AG04450 (cell line): ENCODE measurements around the gene MED12L. TPM values are rescaled to one million over a fixed set of nuclear protein-coding genes. Genes with fewer than 3 reads are reported as not detected.
"Not testable (repeated sequence)": the region's sequence is repeated elsewhere in the genome, so short reads cannot be mapped to it uniquely, and the experiment has no call there.

Experiments
- CTCF ChIA-PET: fragments of 300-600, 350-600 bp; formaldehyde crosslinking; extraction: SDS; loops from one replicate; lab custom pipeline; 2022; ENCODE audit warnings: antibody characterized with exemption, inconsistent platforms; lab: Charles Lee
- POLR2A ChIA-PET: fragments of 350-600 bp; formaldehyde crosslinking; extraction: SDS; loops from one replicate; lab custom pipeline; 2021; ENCODE audit warnings: antibody characterized with exemption, inconsistent platforms; lab: Yijun Ruan, JAX
- DNase-seq: peaks from one replicate; pipeline ENCODE4 v3.0.0-alpha.2; 2011; ENCODE audit warnings: low read depth, low spot score
- H3K27ac ChIP-seq: one replicate; pipeline ENCODE4 v1.5.1; 2012; ENCODE audit warnings: low read depth, low read length, control low read depth
- H3K27me3 ChIP-seq: one replicate; pipeline ENCODE4 v1.6.0; 2012; ENCODE audit warnings: low read length; ENCODE audit not compliant: control insufficient read depth, insufficient read depth
- H3K4me3 ChIP-seq: 2 replicates; pipeline ENCODE4 v1.5.1; 2011; ENCODE audit warnings: mild to moderate bottlenecking, low read depth, low read length, control low read depth
- H3K9me3 ChIP-seq: 2 replicates; pipeline ENCODE4 v1.5.1; 2012; ENCODE audit warnings: low read length; ENCODE audit not compliant: control insufficient read depth, insufficient read depth
- polyA plus RNA-seq: library from polyadenylated mRNA; depleted of rRNA; stranded (reverse); fragments of >200 nt; gene quantifications from 2 replicates; pipeline ENCODE4 v1.2.3, GENCODE V29; 2011
- TF ChIP-seq, protein P1 (sequence below): IDR thresholded peaks from 2 replicates; pipeline ENCODE4 v1.5.1; 2011; ENCODE audit warnings: low read depth, low read length, control low read depth, inconsistent platforms

The MED12L gene
- polyA plus RNA-seq, 1 experiment, result 0.26 TPM

DNA sequence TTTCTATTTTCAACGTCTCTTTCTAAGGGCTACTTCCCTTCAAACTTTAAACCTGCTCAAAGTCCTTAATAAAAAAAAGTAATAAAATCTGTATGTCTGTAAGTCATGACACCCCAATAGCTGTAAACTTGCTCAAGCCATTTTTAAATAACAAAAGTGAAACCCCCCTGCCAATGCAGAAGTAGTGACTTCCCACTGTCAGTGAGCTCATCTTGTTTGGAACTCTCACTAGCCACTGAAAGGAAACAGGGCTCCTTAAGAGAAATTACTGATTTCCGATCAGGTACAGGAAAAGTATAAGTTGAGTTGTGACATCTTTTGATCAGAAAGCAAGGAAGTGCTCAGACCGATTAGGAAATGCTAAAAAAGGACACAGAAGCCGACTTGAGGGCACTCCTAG, 145.2 kb downstream of the MED12L start:
- POLR2A ChIA-PET, result no interaction called here
- TF ChIP-seq, protein P1, sequence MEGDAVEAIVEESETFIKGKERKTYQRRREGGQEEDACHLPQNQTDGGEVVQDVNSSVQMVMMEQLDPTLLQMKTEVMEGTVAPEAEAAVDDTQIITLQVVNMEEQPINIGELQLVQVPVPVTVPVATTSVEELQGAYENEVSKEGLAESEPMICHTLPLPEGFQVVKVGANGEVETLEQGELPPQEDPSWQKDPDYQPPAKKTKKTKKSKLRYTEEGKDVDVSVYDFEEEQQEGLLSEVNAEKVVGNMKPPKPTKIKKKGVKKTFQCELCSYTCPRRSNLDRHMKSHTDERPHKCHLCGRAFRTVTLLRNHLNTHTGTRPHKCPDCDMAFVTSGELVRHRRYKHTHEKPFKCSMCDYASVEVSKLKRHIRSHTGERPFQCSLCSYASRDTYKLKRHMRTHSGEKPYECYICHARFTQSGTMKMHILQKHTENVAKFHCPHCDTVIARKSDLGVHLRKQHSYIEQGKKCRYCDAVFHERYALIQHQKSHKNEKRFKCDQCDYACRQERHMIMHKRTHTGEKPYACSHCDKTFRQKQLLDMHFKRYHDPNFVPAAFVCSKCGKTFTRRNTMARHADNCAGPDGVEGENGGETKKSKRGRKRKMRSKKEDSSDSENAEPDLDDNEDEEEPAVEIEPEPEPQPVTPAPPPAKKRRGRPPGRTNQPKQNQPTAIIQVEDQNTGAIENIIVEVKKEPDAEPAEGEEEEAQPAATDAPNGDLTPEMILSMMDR, result no peak
- H3K27me3 ChIP-seq, result no peaks in the 10 kb centered on the region
- no peak overlapping the region for H3K4me3 ChIP-seq
- no peaks in the 10 kb centered on the region for H3K9me3 ChIP-seq
- H3K27ac ChIP-seq, result no peak overlapping the region
- DNase-seq, result no peak
- CTCF ChIA-PET, result interaction anchor here (8.4 kb wide), 1 partner anchor 49 kb away, joined by 182 read pairs; the partner anchor contains the start of gene P2RY14

DNA sequence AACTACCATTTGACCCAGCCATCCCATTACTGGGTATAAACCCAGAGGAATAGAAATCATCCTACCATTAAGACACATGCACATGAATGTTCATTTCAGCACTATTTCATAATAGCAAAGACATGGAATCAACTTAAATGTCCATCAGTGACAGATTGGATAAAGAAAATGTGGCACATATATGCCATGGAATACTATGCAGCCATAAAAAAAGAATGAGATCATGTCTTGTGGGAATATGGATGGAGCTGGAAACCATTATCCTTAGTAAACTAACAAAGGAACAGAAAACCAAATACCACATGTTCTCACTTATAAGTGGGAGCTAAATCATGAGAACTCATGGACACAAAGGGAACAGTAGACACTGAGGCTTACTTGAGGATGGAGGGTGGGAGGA, 146.9 kb downstream of the MED12L start:
- POLR2A ChIA-PET, H3K27me3 ChIP-seq, H3K27ac ChIP-seq, H3K4me3 ChIP-seq, H3K9me3 ChIP-seq, DNase-seq: not testable (repeated sequence)
- CTCF ChIA-PET, result interaction anchor here (0.6 to 4.1 kb wide), 2 partner anchors 50 to 59 kb away, joined by 3 to 28 read pairs; no protein-coding TSS in a partner anchor

DNA sequence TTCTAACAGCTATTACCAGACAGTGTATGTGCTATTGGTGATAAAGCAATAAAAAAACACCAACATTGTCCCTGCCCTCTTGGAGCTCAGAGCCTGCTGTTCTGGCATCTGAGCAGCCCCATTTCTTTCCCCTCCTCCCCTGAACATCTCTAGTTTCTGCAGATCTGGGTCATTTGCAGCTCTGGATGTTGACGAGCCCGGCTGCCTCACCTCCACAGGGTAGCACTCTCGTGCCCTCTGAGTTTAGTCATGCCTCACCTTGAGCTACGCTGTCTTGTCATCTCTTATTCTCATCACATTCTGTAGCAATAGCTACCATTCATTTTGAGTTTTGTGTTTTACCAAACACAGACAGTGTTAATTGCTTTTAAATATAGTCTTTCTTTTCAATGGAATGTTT, 147.5 kb downstream of the MED12L start:
- POLR2A ChIA-PET, result no interaction called here
- no peak for DNase-seq
- TF ChIP-seq, protein P1, result no peak

DNA sequence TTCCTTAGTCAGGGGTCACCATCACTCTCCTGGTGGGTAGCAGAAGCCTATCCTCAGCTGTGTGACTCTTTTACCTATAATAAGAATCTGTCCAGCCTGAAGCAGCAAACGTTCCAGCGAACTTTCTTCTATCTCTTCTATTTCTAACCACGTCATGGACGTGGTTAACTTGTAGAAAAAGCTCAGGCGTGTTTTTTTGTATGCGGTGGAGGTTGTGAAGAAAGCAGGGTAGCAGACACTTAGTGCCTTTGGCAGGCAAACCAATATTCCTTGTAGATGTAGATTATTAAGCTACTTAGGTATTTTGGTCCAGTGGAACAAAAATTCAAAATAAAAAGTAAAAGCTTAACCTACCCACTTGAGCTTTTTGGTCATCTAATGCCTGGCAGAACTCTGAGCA, 149.4 kb downstream of the MED12L start:
- no peak overlapping the region for H3K27ac ChIP-seq
- no peaks in the 10 kb centered on the region for H3K27me3 ChIP-seq
- no peak overlapping the region for H3K4me3 ChIP-seq
- no peak for DNase-seq
- no peaks in the 10 kb centered on the region for H3K9me3 ChIP-seq
- ChIA-PET POLR2A (no interaction called here), CTCF (interaction anchor here (0.9 to 4.1 kb wide), 3 partner anchors 23 to 93 kb away, joined by 4 to 28 read pairs (median 5); no protein-coding TSS in a partner anchor)
- TF ChIP-seq, protein P1, result no peak

More for the DNA sequence above, 147.5 kb downstream of the MED12L start:
- Histone ChIP-seq H3K4me3 (no peak overlapping the region), H3K9me3 (no peaks in the 10 kb centered on the region), H3K27ac (no peak overlapping the region), H3K27me3 (no peaks in the 10 kb centered on the region)
- CTCF ChIA-PET, result interaction anchor here (0.6 to 4.1 kb wide), 2 partner anchors 49 to 58 kb away, joined by 3 to 28 read pairs; no protein-coding TSS in a partner anchor

DNA sequence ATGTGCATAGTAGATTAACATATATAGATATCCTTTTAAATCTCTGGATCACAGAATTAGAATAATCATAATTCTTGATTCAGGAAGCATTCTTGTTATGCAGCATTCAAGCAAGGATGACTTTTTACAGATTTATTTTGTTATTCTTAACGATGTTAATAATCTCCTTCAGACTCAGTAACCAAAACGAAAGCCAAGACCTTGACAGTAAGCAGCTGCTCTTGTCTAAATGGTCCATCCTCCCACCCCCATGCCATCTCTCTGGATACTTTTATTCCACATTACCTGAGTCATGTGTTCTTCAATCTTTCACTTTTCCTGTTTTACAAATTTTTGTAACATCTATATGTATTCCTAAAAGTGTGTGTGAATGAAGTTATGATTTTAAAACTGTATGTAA, 150.9 kb downstream of the MED12L start:
- TF ChIP-seq, protein P1, result no peak
- Histone ChIP-seq H3K27me3 (no peaks in the 10 kb centered on the region), H3K9me3 (no peaks in the 10 kb centered on the region), H3K27ac (no peak overlapping the region), H3K4me3 (no peak overlapping the region)
- ChIA-PET POLR2A (no interaction called here), CTCF (interaction anchor here (1.0 to 4.1 kb wide), 3 partner anchors 8 to 46 kb away, joined by 3 to 28 read pairs (median 5); no protein-coding TSS in a partner anchor)
- DNase-seq, result no peak
